ENCODE measurements around the gene DNM3. TPM values are rescaled to one million over a fixed set of nuclear protein-coding genes. Genes with fewer than 3 reads are reported as not detected.

The DNM3 gene
- total and polyA plus RNA-seq, 10 of the 15 experiments (the other 5 are each of a cell fraction or from before 2014, with no cell fraction given): 0.03 to 1.5 (median 0.08) TPM; not detected in 3

GRCh38 chr1:171929121-171929520 lies 87.8 kb downstream of the DNM3 start (continued):
- no peak for TF ChIP-seq NR2C2 (IDR thresholded peaks at IDR 0.05; ENCODE audit: borderline replicate concordance, control insufficient read depth, insufficient read length, low read depth)
- TF ChIP-seq YY1 (IDR thresholded peaks at IDR 0.05; ENCODE audit: low read depth, low read length): no peak
- no peak for TF ChIP-seq CUX1 (IDR thresholded peaks at IDR 0.05; ENCODE audit: insufficient replicate concordance, low read depth, low read length)

- Histone ChIP-seq H3K9ac (ENCODE audit: control insufficient read depth, insufficient read depth, low read length) (no peak overlapping the region), H4K20me1 (ENCODE audit: control insufficient read depth, insufficient read depth) (no peaks in the 10 kb centered on the region), H3K36me3 (ENCODE audit: control insufficient read depth in 2 of 2, insufficient read depth in 2 of 2, low read length in 1 of 2) (no peaks in the 10 kb centered on the region), H3K4me2 (ENCODE audit: control insufficient read depth, insufficient read depth) (no peak overlapping the region), H3K27me3 (replicated peaks in 1 of 2; ENCODE audit: control insufficient read depth in 2 of 2, insufficient read depth in 2 of 2, low read length in 1 of 2) (peaks cover 0 to 2% of the 10 kb centered on the region in 2 experiments; a peak in 1 of 4 replicates), H3K4me1 (ENCODE audit: control insufficient read depth, insufficient read depth, low read length) (no peaks in the 10 kb centered on the region), H2AFZ (ENCODE audit: control insufficient read depth, low read depth, low read length) (no peak overlapping the region), H3K27ac (ENCODE audit: control insufficient read depth, insufficient read depth) (no peak overlapping the region), H3K9me3 (replicated peaks; ENCODE audit: control insufficient read depth, insufficient read depth, low read length) (no peaks in the 10 kb centered on the region), H3K4me3 (no peak overlapping the region), H3K79me2 (ENCODE audit: control insufficient read depth, insufficient read depth, low read length) (no peaks in the 10 kb centered on the region)
- FAIRE-seq (no peak), DNase-seq (ENCODE audit: low read depth, low spot score) (no peak), ATAC-seq (no peak)
- ChIA-PET SMC1A (ENCODE audit: uncharacterized antibody, unreplicated experiment) (no interaction called here), CTCF (no interaction called here), POLR2A (no interaction called here), RAD21 (ENCODE audit: unreplicated experiment) (no interaction called here)
- intact Hi-C loops (cut with micrococcal nuclease; ENCODE audit: unreplicated experiment): no loop called here
- BruUV-seq (replicated peaks): no TSS peak
- in situ Hi-C loops (cut with MboI): no loop called here
- TF ChIP-seq NFIC (IDR thresholded peaks at IDR 0.05; ENCODE audit: low read depth, low read length) (no peak), IKZF2 (IDR thresholded peaks at IDR 0.05) (no peak), ZNF217 (IDR thresholded peaks at IDR 0.05) (no peak), ZNF687 (IDR thresholded peaks at IDR 0.05) (no peak), CTCF (IDR thresholded peaks at IDR 0.05 in 2 of 3, conservative IDR thresholded peaks at IDR 0.05 in 1 of 3; ENCODE audit: control insufficient read depth in 2 of 3, extremely low read depth in 1 of 3, insufficient read depth in 1 of 3, low read depth in 3 of 3, low read length in 3 of 3) (no peak), WRNIP1 (IDR thresholded peaks at IDR 0.05; ENCODE audit: borderline replicate concordance, low read depth, low read length) (no peak), IRF4 (IDR thresholded peaks at IDR 0.05; ENCODE audit: low read depth, low read length) (no peak), RAD21 (IDR thresholded peaks at IDR 0.05; ENCODE audit: insufficient read depth, low read depth, low read length) (no peak), BHLHE40 (IDR thresholded peaks at IDR 0.05; ENCODE audit: borderline replicate concordance in 1 of 2, low read depth in 2 of 2, low read length in 1 of 2) (no peak)
These were observed 90.5 kb downstream of the DNM3 start for GRCh38 chr1:171931752-171932151.

Measured in GM12878 (cell line).